K562 (cell line): ENCODE data around the gene LRRC8E. TPM values are rescaled to one million over a fixed set of nuclear protein-coding genes. Genes with fewer than 3 reads are reported as not detected.

ENCODE experiments used
- EP400 ChIP-seq: fragments of 450-650 bp; IDR thresholded peaks from 2 replicates; pipeline ENCODE4 v1.6.1; 2017; ENCODE audit warnings: antibody characterized with exemption, mild to moderate bottlenecking, moderate library complexity
- FOS ChIP-seq: IDR thresholded peaks from 3 replicates; pipeline ENCODE4 v1.6.1; 2011; ENCODE audit not compliant: insufficient read length; ENCODE audit errors: extremely low read depth
- FOXK1 ChIP-seq: sonication (generic); formaldehyde crosslinking; IDR thresholded peaks from 2 replicates; pipeline ENCODE4 v1.8.0; 2022; ENCODE audit warnings: missing genetic modification reagents, mild to moderate bottlenecking, borderline replicate concordance
- GATAD2A ChIP-seq: fragments of 450-650 bp; IDR thresholded peaks from 2 replicates; pipeline ENCODE4 v1.6.1; 2017
- HDAC3 ChIP-seq: fragments of 450-650 bp; IDR thresholded peaks from 2 replicates; pipeline ENCODE4 v1.6.1; 2018; ENCODE audit warnings: borderline replicate concordance, mild to moderate bottlenecking, moderate library complexity; ENCODE audit not compliant: partially characterized antibody
- HMG20A ChIP-seq: fragments of 450-650 bp; formaldehyde crosslinking; conservative IDR thresholded peaks from 2 replicates; pipeline ENCODE4 v1.4.0; 2020; ENCODE audit warnings: mild to moderate bottlenecking, mixed read lengths
- HOMEZ ChIP-seq: fragments of 250-450 bp; sonication (Bioruptor Pico); IDR thresholded peaks from 2 replicates; pipeline ENCODE4 v1.4.0; 2020; ENCODE audit warnings: mild to moderate bottlenecking, moderate library complexity
- NR3C1 ChIP-seq: sonication (generic); formaldehyde crosslinking; IDR thresholded peaks from 2 replicates; pipeline ENCODE4 v1.8.1; 2022; ENCODE audit warnings: missing genetic modification reagents
- PHTF2 ChIP-seq: fragments of 250-450 bp; sonication (Bioruptor Pico); IDR thresholded peaks from 2 replicates; pipeline ENCODE4 v1.5.0; 2021; ENCODE audit warnings: mild to moderate bottlenecking
- POLR2H ChIP-seq: IDR thresholded peaks from 2 replicates; pipeline ENCODE4 v1.6.1; 2016; ENCODE audit warnings: missing genetic modification characterization, low read depth, mild to moderate bottlenecking, control low read depth, missing compliant biosample characterization, moderate library complexity
- ZFPM2 ChIP-seq: fragments of 250-450 bp; sonication (Bioruptor Pico); IDR thresholded peaks from 2 replicates; pipeline ENCODE4 v1.5.1; 2022; ENCODE audit warnings: mild to moderate bottlenecking
- ZNF197 ChIP-seq: fragments of 200-800 bp; sonication (Bioruptor generic); IDR thresholded peaks from 2 replicates; pipeline ENCODE4 v1.6.1; 2016; ENCODE audit warnings: low read depth, missing genetic modification characterization, missing compliant biosample characterization
- ZNF347 ChIP-seq: fragments of 450-650 bp; formaldehyde crosslinking; IDR thresholded peaks from 2 replicates; pipeline ENCODE4 v1.4.0; 2020; ENCODE audit warnings: low read depth, mild to moderate bottlenecking, moderate library complexity
- polyA plus RNA-seq, 8 experiments: library from polyadenylated mRNA; depleted of rRNA in 4 of 8; stranded (reverse) in 5 of 8; unstranded in 3 of 8; fragments of >200 nt; fragmentation: Nextera tagmentation in 2 of 8; fragmentation: Illumina TruSeq in 1 of 8; extraction: Ambion mirVana in 2 of 8; extraction: Trizol in 1 of 8; gene quantifications; 2 replicates each; pipeline versions ENCODE4 v1.2.1 to v1.2.3, GENCODE V29; 2011 to 2014; ENCODE audit warnings: inconsistent platforms in 1 of 8, missing spikeins in 1 of 8
- total RNA-seq, 7 experiments: library from RNA; depleted of rRNA in 6 of 7; stranded (reverse); fragments of >200 nt in 6 of 7; fragmentation: Illumina TruSeq in 2 of 7; extraction: Trizol in 2 of 7; gene quantifications; 2 replicates each; pipeline versions ENCODE4 v1.2.1 to v1.2.3, GENCODE V29; 2011 to 2021; ENCODE audit warnings: low replicate concordance in 1 of 7
- TF ChIP-seq, protein P1 (sequence below), 2 experiments: IDR thresholded peaks in 1 of 2; conservative IDR thresholded peaks in 1 of 2; 2 replicates each; pipeline ENCODE4 v1.6.1; 2016; ENCODE audit warnings: low read depth in 2 of 2, mild to moderate bottlenecking in 1 of 2, missing compliant biosample characterization in 1 of 2, missing genetic modification characterization in 1 of 2, moderate library complexity in 1 of 2
- TF ChIP-seq, protein P2 (sequence below), 2 experiments: fragments of 450-650 bp; IDR thresholded peaks; 2 replicates each; pipeline ENCODE4 v1.6.1; 2016; ENCODE audit warnings: mild to moderate bottlenecking in 2 of 2, borderline replicate concordance in 1 of 2, low read depth in 1 of 2, moderate library complexity in 1 of 2

The LRRC8E gene
- total and polyA plus RNA-seq, 9 of the 15 experiments (the other 6 are each of a cell fraction or from before 2014, with no cell fraction given) = 0.08 to 5.7 (median 3.5) TPM; not detected in 1

DNA sequence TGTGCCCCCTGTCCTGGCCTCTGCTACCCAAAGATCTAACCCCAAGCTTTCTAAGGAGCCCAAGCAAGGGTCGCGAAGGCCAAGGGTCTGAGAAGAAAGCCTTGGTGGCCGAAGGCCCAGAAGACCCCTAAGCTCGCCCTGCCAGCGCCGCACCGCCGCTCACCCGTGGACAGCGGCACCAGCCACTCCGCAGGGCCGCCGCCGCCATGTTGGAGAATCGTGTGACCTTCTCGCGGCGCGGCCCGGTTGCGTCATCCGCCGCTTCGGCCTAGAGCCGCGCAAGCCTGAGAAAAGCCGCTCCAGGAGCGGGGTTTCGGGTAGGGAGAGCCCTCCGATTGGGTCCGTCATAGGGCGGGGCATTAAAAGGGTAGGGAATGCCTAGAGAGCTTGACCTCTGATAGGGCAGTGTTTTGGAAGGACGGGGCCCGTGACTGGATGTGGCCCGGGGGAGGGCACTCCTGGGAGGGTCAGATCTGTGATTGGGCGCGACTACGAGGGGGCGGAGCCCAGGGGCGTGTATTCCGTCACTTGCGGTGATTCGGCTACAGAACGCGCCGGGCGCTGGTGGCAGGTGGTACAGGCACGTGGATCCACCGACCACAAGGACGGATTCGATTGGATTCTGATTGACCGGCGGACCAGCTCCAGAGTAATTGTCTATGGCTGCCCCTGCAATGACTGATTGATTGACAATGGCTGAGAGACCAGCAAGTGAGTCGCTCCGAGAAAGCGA, 55.3 kb downstream of the LRRC8E start, which contains the start of gene TIMM44 (continued):
- TF ChIP-seq HOMEZ (CRISPR knock-in tag) = no peak
- TF ChIP-seq, protein P1, sequence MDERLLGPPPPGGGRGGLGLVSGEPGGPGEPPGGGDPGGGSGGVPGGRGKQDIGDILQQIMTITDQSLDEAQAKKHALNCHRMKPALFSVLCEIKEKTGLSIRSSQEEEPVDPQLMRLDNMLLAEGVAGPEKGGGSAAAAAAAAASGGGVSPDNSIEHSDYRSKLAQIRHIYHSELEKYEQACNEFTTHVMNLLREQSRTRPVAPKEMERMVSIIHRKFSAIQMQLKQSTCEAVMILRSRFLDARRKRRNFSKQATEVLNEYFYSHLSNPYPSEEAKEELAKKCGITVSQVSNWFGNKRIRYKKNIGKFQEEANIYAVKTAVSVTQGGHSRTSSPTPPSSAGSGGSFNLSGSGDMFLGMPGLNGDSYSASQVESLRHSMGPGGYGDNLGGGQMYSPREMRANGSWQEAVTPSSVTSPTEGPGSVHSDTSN (CRISPR knock-in tag; IDR thresholded peaks at IDR 0.05; ENCODE audit: low read depth) = no peak
- TF ChIP-seq, protein P1 (tag; conservative IDR thresholded peaks at IDR 0.05; ENCODE audit: low read depth) = peak; percentile 71
- 0 out of 2 replicates have a peak, but pooled peaks have one; percentile 35 for TF ChIP-seq HMG20A (CRISPR knock-in tag)
- no peak for TF ChIP-seq PHTF2 (CRISPR knock-in tag)
- no peak for TF ChIP-seq ZFPM2
- TF ChIP-seq EP400 = peak; percentile 97
- peak; percentile 81 for TF ChIP-seq POLR2H
- no peak for TF ChIP-seq ZNF197
- TF ChIP-seq NR3C1 (CRISPR knock-in tag) = no peak
- no peak for TF ChIP-seq ZNF347
- TF ChIP-seq GATAD2A = no peak
- no peak for TF ChIP-seq FOXK1 (CRISPR knock-in tag)
- TF ChIP-seq HDAC3 = no peak
- TF ChIP-seq FOS = peak; percentile 87
- TF ChIP-seq, protein P2, sequence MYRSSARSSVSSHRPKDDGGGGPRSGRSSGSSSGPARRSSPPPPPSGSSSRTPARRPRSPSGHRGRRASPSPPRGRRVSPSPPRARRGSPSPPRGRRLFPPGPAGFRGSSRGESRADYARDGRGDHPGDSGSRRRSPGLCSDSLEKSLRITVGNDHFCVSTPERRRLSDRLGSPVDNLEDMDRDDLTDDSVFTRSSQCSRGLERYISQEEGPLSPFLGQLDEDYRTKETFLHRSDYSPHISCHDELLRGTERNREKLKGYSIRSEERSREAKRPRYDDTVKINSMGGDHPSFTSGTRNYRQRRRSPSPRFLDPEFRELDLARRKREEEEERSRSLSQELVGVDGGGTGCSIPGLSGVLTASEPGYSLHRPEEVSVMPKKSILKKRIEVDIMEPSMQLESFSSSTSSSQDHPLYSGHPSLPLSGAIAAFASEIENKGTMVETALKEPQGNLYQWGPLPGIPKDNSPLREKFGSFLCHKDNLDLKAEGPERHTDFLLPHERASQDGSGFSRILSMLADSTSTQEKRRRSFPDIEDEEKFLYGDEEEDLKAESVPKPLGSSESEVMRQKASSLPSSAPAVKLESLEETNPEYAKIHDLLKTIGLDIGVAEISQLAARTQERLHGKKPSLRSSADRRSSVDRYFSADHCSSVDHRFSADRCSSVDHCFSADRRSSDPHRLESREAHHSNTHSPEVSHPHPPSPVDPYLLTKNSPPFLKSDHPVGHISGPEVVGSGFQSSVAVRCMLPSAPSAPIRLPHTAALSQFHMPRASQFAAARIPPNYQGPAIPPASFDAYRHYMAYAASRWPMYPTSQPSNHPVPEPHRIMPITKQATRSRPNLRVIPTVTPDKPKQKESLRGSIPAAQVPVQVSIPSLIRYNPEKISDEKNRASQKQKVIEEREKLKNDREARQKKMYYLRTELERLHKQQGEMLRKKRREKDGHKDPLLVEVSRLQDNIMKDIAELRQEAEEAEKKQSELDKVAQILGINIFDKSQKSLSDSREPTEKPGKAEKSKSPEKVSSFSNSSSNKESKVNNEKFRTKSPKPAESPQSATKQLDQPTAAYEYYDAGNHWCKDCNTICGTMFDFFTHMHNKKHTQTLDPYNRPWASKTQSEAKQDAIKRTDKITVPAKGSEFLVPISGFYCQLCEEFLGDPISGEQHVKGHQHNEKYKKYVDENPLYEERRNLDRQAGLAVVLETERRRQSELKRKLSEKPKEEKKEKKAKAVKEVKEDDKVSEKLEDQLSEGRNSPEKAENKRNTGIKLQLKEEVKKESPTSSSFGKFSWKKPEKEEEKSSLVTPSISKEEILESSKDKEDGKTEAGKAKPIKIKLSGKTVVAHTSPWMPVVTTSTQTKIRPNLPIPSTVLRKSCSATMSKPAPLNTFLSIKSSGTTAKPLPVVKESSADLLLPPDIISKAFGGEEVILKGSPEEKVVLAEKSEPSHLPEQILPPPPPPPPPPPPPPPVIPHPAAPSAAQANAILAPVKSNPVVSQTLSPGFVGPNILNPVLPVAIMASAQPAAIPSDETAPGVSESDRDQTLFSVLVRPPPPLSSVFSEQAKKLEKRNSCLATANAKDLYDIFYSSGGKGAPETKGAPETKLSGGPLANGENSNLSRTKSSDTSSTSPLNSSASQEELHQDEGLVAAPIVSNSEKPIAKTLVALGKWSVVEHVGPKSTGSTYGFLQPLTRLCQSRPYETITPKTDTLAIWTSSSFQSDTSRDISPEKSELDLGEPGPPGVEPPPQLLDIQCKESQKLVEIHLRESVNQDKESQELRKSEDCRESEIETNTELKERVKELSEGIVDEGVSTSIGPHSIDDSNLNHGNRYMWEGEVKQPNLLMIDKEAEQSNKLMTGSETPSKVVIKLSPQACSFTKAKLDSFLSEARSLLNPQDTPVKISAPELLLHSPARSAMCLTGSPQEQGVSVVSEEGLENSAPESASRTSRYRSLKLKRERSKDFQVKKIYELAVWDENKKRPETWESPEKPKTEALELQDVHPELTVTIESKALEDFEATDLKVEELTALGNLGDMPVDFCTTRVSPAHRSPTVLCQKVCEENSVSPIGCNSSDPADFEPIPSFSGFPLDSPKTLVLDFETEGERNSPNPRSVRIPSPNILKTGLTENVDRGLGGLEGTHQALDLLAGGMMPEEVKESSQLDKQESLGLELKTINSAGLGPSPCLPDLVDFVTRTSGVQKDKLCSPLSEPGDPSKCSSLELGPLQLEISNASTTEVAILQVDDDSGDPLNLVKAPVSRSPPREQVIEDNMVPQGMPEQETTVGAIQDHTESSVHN (IDR thresholded peaks at IDR 0.05; ENCODE audit: borderline replicate concordance in 1 of 2, low read depth in 1 of 2) = no peak
